ENCODE data around the gene SMC5.
A peak's percentile ranks its signal among the peaks of the same experiment; 100 is the strongest.
"Not testable (repeated sequence)": the region's sequence is repeated elsewhere in the genome, so short reads cannot be mapped to it uniquely, and the experiment has no call there.

SMC5 gene

DNA sequence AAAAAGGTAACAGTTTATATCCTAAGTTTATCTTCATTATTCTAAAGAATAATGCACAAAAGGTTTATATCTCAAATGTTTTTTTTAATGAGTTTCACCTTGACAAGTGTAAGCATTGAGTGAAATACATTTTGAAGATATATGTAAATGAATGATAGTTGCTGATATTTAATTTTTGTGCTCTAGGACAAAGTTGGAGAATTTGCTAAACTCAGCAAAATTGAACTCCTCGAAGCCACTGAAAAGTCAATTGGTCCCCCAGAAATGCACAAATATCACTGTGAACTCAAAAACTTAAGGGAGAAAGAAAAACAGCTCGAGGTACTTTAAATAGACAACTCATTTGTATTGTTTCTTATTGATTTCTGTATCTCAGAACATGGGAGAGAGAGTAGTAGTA, 19.5 kb downstream of the SMC5 start:
- no peak for DNase-seq

- no peak for DNase-seq
Measured at GRCh38 chr9:70283848-70284247, 25.1 kb downstream of the SMC5 start.

DNA sequence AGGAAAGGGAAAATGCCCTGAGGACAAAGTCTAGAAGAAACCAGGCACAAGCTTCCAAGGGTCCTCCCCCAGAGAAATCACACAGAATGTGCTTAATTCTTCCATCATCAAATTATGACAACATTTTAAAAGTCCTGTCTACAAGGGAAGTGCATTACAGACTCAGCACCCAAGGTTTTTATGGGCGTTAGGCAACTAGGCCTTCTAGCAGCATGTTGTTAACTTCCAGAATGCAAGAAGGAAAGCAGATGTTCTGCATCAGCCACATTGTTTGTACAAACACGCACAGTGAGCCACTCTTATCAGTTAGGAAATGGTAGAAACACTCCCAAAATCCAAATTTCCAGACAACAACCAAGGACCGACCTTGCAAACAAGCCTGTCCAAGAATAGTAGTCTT, 26.5 kb downstream of the SMC5 start:
- DNase-seq = no peak

- no peak for DNase-seq
Measured at GRCh38 chr9:70285981-70286598, 27.3 kb downstream of the SMC5 start.

DNA sequence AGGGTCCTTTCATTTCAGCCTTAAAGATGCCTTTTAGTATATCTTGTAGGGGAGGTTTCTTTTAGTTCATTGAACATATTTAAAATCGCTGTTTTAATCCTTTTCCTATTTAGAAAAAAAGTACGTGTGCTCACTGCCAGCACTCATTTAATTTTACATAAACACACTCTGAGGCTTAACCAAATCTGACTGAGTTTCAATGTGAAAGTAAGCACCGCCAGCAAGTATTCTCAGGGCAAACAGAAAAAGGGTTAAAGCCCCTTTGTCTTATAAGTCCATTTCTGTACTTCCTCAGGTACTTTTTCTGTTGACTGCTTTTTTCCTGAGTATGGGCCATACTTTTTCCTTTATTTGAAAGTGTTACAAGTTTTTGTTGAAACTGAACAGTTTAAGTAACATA, 31.8 kb downstream of the SMC5 start:
- no peak for DNase-seq

- no peak for DNase-seq
Measured at GRCh38 chr9:70291446-70291845, 32.7 kb downstream of the SMC5 start.

GRCh38 chr9:70292253-70292652, 33.5 kb downstream of the SMC5 start:
- no peak for DNase-seq

DNA sequence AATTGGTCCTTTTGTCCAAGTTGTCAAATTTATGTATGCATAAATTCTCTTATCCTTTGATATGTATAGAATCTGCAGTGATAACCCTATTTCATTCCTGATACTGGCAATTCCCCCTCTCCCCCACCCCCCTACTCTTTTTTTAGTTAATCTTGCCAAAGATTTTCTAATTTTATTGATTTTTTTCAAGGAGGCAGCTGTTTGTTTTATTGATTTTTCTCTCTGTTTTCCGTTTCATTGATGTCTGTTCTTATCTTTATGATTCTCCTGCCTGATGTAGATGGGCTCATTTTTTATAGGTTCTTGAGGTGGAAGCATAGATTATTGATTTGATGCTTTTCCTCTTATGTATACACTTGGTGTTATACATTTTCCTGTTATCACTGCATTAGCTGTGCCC, 34.4 kb downstream of the SMC5 start:
- no peak for DNase-seq

- no peak for DNase-seq
Measured at GRCh38 chr9:70297141-70297540, 38.4 kb downstream of the SMC5 start.

DNA sequence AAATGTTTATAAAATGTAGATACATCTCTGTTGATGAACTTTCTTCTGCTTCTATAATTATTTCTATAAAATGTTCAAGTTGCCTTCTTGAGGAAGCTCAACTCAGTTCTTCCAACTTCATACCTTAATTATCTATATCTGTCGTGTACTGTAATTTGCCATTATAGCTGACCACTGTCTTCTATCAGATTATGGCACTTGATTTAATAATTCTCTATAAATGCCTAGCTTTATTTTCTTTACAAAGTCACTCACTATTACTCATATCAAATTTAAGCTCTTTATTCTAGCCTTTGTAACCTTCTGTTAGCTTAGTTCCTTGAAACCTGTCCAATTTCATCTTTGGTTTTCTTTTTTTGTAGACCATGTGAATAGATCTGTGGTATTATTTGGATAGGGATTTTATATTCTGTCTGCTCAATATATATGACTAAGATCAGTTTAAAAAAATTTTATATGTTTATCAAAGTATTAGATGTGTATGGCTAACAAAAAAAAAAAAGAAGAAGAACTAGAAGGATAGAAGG, 39.5 kb downstream of the SMC5 start:
- no peak for DNase-seq

DNA sequence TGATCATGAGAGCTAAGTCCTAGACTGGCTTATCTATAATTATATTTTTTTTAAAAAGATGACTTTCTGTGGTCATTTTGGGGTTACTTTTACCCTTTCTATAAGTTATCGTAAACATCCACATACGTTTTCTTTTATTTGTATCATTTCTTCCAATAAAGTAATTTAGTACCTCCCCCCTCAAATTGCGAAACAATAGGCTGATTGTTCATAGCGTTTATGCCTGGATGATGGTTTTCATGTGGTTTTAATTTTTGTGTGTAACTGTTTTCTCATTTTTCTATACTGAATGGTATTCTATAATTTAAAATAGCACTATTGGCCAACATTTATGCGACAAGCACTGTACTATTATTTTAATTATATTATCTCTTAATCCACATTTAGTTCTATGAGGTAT, 44.5 kb downstream of the SMC5 start:
- DNase-seq = no peak

GRCh38 chr9:70304810-70305209, 46.0 kb downstream of the SMC5 start:
- no peak for DNase-seq

- DNase-seq = no peak
Measured at GRCh38 chr9:70315389-70315788, 56.6 kb downstream of the SMC5 start.

- no peak for DNase-seq
Measured at GRCh38 chr9:70318002-70318401, 59.2 kb downstream of the SMC5 start.

DNA sequence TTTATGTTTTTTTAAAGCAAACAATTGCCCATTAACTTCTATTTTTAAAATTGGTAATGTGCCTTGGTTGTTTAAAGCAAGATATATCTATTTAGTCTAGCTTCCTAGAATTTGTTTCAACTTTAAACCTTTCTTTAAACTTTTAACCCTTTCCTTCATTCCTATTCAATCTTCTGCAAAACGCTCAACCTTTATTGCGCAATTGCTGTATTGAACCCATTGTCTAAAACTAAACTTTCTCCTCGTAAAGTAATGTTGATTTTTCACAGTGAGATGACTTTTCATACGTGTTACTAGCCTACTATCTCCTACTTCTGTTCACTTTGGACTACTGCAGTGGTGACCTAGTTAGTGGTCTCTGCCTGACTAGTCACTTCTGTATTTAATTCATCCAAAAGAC, 63.3 kb downstream of the SMC5 start:
- no peak for DNase-seq

DNA sequence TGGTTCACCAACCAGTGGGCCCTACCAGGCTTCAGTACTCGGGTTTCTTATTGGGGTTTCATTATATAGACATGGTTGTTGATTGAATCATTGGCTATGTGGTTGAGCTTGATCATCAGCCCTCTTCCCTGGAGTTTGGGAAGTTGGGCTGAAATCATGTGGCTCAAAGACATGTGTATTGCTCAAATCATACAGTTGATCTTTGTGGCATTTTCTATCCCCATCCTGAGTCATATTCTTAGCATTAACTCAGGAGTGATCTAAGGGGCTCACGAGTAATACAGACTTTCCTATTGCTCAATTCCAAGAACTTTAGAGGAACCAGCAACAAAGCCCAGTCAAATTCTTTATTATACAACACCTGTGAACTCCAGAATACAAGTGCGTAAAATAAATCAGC, 66.2 kb downstream of the SMC5 start:
- no peak for DNase-seq

DNA sequence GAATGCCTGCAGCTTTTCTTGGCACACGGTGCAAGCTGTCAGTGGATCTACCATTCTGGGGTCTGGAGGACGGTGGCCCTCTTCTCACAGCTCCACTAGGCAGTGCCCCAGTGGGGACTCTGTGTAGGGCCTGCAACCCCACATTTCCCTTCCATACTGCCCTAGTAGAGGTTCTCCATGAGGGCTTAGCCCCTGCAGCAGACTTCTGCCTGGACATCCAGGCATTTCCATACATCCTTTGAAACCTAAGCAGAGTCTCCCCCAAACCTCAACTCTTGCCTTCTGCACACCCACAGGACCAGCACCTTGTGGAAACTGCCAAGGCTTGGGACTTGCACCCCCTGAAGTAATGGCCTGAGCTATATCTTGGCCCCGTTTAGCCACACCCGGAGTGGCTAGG, 69.8 kb downstream of the SMC5 start:
- not testable (repeated sequence) for DNase-seq

- peak; percentile 34 for DNase-seq
Measured at GRCh38 chr9:70340572-70340971, 81.8 kb downstream of the SMC5 start.

- DNase-seq = no peak
Measured at GRCh38 chr9:70347046-70347445, 88.3 kb downstream of the SMC5 start.

GRCh38 chr9:70352356-70352755, 93.6 kb downstream of the SMC5 start:
- no peak for DNase-seq

DNA sequence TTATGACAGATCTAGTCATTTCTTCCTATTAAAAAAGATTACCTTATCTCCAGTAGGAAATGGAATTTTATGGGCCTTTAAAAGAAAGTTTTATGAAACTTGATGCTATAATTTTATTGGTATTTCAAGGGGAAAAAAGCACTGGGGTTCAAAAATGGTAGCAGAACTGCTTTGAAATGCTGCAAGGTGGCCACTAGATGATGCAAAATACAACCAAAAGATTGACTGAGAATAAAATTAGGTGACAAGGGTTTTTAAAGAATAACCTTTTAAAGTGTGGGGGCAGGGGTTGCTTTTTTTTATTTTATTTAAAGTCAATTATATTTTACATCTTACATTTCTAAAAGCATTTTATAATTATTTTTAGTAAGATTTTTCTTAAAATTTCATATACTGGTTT, 94.0 kb downstream of the SMC5 start:
- peak; percentile 28 for DNase-seq

DNA sequence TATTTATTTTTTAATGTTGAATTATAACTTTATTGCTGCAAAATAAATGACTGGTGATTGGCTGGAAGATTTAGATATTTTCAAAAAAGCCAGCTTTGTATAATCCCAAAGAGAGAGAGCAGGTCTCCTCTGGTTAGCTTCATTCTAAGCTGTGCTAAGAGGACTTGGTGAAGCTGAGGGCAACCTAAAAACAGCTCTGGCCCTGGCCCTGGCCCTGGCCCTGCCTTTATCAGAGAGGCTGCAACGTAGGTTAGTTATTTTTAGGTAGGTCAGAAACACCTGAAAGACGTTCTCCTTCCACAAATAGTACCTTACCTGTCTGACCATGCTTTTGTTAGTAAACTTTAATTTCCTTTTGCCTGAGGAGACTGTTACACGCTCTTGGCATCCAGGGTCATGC, 97.0 kb downstream of the SMC5 start:
- DNase-seq = no peak

DNA sequence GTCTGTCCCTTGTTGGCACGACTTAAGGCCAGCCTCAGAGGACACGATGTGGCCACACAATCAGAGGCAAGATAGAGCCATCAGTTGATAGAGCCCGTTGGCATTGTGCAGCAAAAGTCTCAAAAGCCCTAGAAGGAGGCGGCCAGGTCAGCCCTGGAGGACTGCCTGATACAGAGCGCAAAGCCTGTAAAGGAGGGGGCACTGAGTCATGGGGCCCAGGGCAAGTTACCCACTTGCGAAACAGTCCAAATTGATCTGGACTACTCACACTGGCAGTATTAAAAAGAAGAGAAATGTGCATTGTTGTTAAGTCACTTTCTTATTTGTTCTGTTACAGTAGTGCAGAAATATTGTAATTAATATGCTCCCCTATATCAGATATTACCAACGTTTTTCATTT, 104.2 kb downstream of the SMC5 start:
- no peak for DNase-seq

DNA sequence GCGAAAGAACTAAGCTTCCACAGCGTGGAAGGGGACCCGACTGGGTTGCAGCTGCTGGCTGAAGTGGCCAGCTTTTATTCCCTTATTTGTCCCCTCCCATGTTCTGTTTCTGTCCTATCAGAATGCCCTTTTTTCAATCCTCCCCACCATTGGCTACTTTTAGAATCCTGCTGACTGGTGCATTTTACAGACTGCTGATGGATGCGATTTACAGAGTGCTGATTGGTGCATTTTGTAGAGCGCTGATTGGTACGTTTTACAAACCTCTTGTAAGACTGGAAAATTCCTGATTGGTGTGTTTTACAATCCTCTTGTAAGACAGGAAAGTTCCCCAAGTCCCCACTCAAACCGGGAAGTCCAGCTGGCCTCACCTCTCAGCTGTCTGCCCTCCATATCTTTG, 105.0 kb downstream of the SMC5 start:
- DNase-seq = no peak

DNA sequence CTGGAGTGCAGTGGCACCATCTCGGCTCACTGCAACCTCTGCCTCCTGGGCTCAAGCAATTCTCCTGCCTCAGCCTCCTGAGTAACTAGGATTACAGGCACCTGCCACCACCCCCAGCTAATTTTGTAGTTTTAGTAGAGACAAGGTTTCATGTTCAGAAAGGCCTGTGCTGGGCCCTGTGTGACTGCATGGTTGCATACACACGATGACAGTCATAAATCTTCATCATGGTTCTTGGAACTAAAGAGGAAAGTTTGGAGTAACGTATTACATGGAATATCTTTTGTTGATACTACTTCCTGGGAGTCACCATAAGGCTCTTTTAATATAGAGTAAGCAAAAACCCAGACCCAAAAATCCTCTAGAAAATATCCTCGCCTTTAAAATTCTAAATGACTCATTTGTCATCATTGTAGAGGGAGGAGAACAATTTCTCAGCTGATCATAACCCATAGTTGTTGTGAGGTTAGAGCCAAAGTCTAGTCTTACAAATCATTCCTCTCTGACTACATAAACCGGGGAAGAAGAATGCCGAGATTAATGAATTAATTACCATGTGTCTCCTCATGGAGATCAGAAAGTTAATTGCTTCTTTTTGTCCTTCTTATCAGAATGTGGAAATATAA, 108.6 kb downstream of the SMC5 start:
- DNase-seq = no peak

All from midbrain (tissue), 1 donor.